ENCODE measurements around the gene IL13RA1. TPM values are rescaled to one million over a fixed set of nuclear protein-coding genes. Genes with fewer than 3 reads are reported as not detected.

The IL13RA1 gene
- total and polyA plus RNA-seq, 2 of the 13 experiments (the other 11 are each of a cell fraction or from before 2014, with no cell fraction given), result 56.6 to 73.5 TPM

DNA sequence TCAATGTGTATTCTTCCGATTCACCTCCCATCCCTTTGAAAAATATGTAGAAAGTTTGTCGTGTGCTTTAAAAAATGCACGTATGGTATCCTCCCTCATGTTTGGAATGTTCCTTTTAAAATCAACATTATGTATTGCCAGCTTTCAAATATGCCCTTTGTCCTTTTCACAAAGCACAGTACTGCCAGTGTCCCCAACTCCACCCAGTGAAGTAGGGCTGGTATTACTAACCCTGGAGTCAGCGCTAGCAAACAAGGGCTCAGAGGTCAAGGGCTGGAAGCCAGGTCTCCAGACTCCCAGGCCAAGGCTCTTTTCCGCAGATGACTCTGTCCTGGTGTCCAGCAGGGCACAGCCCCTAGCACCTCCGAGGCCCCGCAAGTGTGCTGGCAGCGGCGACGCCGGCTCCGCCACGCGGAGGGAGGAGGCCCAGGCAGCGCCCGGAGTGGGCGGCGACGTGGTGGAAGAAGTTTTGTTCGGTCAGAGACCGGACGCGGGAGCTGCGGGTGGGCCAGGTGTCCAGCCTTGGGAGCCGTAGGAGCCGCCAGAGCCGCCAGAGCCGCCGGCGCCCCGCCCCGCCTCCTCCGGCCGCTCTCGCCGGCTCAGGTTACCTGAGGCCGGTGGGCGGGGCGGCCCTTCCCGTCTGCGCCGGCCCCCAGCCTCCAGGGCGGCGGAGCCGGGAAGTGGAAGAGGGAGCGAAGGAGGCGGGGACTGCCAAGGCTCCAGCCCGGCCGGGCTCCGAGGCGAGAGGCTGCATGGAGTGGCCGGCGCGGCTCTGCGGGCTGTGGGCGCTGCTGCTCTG lies at the start of gene IL13RA1 (continued):
- TF ChIP-seq, protein P1, sequence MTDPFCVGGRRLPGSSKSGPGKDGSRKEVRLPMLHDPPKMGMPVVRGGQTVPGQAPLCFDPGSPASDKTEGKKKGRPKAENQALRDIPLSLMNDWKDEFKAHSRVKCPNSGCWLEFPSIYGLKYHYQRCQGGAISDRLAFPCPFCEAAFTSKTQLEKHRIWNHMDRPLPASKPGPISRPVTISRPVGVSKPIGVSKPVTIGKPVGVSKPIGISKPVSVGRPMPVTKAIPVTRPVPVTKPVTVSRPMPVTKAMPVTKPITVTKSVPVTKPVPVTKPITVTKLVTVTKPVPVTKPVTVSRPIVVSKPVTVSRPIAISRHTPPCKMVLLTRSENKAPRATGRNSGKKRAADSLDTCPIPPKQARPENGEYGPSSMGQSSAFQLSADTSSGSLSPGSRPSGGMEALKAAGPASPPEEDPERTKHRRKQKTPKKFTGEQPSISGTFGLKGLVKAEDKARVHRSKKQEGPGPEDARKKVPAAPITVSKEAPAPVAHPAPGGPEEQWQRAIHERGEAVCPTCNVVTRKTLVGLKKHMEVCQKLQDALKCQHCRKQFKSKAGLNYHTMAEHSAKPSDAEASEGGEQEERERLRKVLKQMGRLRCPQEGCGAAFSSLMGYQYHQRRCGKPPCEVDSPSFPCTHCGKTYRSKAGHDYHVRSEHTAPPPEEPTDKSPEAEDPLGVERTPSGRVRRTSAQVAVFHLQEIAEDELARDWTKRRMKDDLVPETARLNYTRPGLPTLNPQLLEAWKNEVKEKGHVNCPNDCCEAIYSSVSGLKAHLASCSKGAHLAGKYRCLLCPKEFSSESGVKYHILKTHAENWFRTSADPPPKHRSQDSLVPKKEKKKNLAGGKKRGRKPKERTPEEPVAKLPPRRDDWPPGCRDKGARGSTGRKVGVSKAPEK (CRISPR knock-in tag; IDR thresholded peaks at IDR 0.05; ENCODE audit: borderline replicate concordance), result no peak
- TF ChIP-seq, protein P2, sequence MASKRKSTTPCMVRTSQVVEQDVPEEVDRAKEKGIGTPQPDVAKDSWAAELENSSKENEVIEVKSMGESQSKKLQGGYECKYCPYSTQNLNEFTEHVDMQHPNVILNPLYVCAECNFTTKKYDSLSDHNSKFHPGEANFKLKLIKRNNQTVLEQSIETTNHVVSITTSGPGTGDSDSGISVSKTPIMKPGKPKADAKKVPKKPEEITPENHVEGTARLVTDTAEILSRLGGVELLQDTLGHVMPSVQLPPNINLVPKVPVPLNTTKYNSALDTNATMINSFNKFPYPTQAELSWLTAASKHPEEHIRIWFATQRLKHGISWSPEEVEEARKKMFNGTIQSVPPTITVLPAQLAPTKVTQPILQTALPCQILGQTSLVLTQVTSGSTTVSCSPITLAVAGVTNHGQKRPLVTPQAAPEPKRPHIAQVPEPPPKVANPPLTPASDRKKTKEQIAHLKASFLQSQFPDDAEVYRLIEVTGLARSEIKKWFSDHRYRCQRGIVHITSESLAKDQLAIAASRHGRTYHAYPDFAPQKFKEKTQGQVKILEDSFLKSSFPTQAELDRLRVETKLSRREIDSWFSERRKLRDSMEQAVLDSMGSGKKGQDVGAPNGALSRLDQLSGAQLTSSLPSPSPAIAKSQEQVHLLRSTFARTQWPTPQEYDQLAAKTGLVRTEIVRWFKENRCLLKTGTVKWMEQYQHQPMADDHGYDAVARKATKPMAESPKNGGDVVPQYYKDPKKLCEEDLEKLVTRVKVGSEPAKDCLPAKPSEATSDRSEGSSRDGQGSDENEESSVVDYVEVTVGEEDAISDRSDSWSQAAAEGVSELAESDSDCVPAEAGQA (IDR thresholded peaks at IDR 0.05; ENCODE audit: low read depth), result no peak
- TF ChIP-seq, protein P2 (CRISPR knock-in tag; IDR thresholded peaks at IDR 0.05; ENCODE audit: borderline replicate concordance), result no peak
- TF ChIP-seq CBX2 (IDR thresholded peaks at IDR 0.05; ENCODE audit: low read depth, low read length), result no peak
- no peak for TF ChIP-seq CBX2 (CRISPR knock-in tag; IDR thresholded peaks at IDR 0.05; ENCODE audit: low read depth)
- no peak for TF ChIP-seq KDM5A (IDR thresholded peaks at IDR 0.05; ENCODE audit: borderline replicate concordance, low read length)
- TF ChIP-seq, protein P3, sequence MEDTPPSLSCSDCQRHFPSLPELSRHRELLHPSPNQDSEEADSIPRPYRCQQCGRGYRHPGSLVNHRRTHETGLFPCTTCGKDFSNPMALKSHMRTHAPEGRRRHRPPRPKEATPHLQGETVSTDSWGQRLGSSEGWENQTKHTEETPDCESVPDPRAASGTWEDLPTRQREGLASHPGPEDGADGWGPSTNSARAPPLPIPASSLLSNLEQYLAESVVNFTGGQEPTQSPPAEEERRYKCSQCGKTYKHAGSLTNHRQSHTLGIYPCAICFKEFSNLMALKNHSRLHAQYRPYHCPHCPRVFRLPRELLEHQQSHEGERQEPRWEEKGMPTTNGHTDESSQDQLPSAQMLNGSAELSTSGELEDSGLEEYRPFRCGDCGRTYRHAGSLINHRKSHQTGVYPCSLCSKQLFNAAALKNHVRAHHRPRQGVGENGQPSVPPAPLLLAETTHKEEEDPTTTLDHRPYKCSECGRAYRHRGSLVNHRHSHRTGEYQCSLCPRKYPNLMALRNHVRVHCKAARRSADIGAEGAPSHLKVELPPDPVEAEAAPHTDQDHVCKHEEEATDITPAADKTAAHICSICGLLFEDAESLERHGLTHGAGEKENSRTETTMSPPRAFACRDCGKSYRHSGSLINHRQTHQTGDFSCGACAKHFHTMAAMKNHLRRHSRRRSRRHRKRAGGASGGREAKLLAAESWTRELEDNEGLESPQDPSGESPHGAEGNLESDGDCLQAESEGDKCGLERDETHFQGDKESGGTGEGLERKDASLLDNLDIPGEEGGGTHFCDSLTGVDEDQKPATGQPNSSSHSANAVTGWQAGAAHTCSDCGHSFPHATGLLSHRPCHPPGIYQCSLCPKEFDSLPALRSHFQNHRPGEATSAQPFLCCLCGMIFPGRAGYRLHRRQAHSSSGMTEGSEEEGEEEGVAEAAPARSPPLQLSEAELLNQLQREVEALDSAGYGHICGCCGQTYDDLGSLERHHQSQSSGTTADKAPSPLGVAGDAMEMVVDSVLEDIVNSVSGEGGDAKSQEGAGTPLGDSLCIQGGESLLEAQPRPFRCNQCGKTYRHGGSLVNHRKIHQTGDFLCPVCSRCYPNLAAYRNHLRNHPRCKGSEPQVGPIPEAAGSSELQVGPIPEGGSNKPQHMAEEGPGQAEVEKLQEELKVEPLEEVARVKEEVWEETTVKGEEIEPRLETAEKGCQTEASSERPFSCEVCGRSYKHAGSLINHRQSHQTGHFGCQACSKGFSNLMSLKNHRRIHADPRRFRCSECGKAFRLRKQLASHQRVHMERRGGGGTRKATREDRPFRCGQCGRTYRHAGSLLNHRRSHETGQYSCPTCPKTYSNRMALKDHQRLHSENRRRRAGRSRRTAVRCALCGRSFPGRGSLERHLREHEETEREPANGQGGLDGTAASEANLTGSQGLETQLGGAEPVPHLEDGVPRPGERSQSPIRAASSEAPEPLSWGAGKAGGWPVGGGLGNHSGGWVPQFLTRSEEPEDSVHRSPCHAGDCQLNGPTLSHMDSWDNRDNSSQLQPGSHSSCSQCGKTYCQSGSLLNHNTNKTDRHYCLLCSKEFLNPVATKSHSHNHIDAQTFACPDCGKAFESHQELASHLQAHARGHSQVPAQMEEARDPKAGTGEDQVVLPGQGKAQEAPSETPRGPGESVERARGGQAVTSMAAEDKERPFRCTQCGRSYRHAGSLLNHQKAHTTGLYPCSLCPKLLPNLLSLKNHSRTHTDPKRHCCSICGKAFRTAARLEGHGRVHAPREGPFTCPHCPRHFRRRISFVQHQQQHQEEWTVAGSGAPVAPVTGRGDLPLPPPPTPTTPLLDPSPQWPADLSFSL (CRISPR knock-in tag; IDR thresholded peaks at IDR 0.05), result no peak
- TF ChIP-seq BORCS8-MEF2B (CRISPR knock-in tag; IDR thresholded peaks at IDR 0.05), result no peak; the same call in 1 of the 2 replicates
- no peak for TF ChIP-seq ZFP62 (CRISPR knock-in tag; IDR thresholded peaks at IDR 0.05)
- TF ChIP-seq ZBTB21 (CRISPR knock-in tag; IDR thresholded peaks at IDR 0.05), result no peak
- no peak for TF ChIP-seq SNAI1 (CRISPR knock-in tag; IDR thresholded peaks at IDR 0.05; ENCODE audit: borderline replicate concordance)
